ENCODE data around the gene MON1B.
A peak's percentile ranks its signal among the peaks of the same experiment; 100 is the strongest.
"Not testable (repeated sequence)": the region's sequence is repeated elsewhere in the genome, so short reads cannot be mapped to it uniquely, and the experiment has no call there.

Gene MON1B

DNA sequence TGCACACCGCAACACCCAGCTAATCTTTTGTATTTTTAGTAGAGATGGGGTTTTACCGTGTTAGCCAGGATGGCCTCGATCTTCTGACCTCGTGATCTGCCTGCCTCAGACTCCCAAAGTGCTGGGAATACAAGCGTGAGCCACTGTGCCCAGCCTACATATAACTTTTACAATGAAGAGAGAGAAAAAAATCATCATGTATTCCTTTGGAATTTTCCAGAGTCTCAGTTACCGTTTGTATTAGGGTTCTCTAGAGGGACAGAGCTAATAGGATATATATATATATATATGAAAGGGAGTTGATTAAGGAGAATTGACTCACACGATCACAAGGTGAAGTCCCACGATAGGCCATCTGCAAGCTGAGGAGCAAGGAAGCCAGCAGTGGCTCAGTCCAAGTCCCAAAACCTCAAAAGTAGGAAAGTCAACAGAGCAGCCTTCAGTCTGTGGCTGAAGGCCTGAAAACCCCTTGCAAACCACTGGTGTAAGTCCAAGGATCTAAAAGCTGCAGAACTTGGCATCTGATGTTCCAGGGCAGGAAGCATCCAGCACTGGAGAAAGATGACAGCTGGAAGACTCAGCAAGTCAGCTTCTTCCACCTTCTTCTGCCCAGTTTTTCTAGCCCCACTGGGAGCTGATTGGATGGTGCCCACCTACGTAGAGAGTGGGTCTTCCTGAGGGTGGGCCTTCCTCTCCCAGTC, 25.3 kb upstream of the MON1B start:
- DNase-seq; CTCF ChIA-PET; H3K36me3 ChIP-seq (ENCODE audit: control insufficient read depth in 4 of 4, insufficient read depth in 4 of 4, low read length in 3 of 4); POLR2A ChIA-PET; H3K9me3 ChIP-seq (ENCODE audit: control extremely low read depth in 1 of 5, control insufficient read depth in 4 of 5, insufficient read depth in 2 of 5, low read depth in 1 of 5, low read length in 4 of 5); H3K4me1 ChIP-seq (ENCODE audit: control extremely low read depth in 1 of 4, control insufficient read depth in 4 of 4, insufficient read depth in 4 of 4, low read length in 3 of 4); H3K27ac ChIP-seq (ENCODE audit: insufficient read depth in 1 of 2, low read depth in 1 of 2, low read length in 2 of 2, poor library complexity in 1 of 2, severe bottlenecking in 2 of 2); H3K4me3 ChIP-seq (ENCODE audit: control insufficient read depth in 1 of 7, extremely low read depth in 1 of 7, insufficient read depth in 4 of 7, low read depth in 2 of 7, low read length in 6 of 7): not testable (repeated sequence)
- H3K27me3 ChIP-seq (replicated peaks in 2 of 5; ENCODE audit: control insufficient read depth in 4 of 5, insufficient read depth in 5 of 5, low read length in 4 of 5) = peaks cover 0 to 11% (median 4%) of the 10 kb centered on the region in 5 experiments
- 92% methylated on average over 5 of the region's 9 CpGs for WGBS (ENCODE audit: insufficient coverage)

DNA sequence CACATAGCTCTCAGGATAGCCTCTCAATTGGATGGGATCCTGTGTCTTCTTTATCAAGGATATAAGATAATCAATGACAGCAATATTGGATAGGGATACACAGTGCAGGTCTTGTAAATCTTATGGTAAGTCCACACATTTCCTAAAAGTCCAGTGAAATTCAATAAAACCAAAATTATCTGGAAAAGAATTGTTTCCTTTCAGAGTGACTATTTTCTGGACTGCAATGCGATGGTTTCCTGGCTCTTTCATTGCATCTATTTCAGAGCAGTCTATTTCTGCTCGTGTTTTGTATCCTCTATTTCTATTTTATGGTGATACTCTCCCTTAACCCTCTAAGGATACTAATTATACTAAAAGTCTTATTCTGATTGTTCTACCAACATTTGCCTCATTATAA, 24.3 kb upstream of the MON1B start:
- CTCF ChIA-PET = no interaction called here
- H3K27ac ChIP-seq (ENCODE audit: insufficient read depth in 1 of 2, low read depth in 1 of 2, low read length in 2 of 2, poor library complexity in 1 of 2, severe bottlenecking in 2 of 2) = no peak overlapping the region
- WGBS (ENCODE audit: insufficient coverage) = 89% methylated on average over 2 of the region's 2 CpGs
- no peaks in the 10 kb centered on the region for H3K9me3 ChIP-seq (ENCODE audit: control extremely low read depth in 1 of 5, control insufficient read depth in 4 of 5, insufficient read depth in 2 of 5, low read depth in 1 of 5, low read length in 4 of 5)
- POLR2A ChIA-PET = no interaction called here
- H3K36me3 ChIP-seq (ENCODE audit: control insufficient read depth in 4 of 4, insufficient read depth in 4 of 4, low read length in 3 of 4) = no peaks in the 10 kb centered on the region
- no peak overlapping the region for H3K4me3 ChIP-seq (ENCODE audit: control insufficient read depth in 1 of 7, extremely low read depth in 1 of 7, insufficient read depth in 4 of 7, low read depth in 2 of 7, low read length in 6 of 7)
- no peak for DNase-seq
- peaks cover 0 to 3% (median 0%) of the 10 kb centered on the region in 4 experiments for H3K4me1 ChIP-seq (ENCODE audit: control extremely low read depth in 1 of 4, control insufficient read depth in 4 of 4, insufficient read depth in 4 of 4, low read length in 3 of 4)
- peaks cover 0 to 14% (median 4%) of the 10 kb centered on the region in 5 experiments for H3K27me3 ChIP-seq (replicated peaks in 2 of 5; ENCODE audit: control insufficient read depth in 4 of 5, insufficient read depth in 5 of 5, low read length in 4 of 5)

DNA sequence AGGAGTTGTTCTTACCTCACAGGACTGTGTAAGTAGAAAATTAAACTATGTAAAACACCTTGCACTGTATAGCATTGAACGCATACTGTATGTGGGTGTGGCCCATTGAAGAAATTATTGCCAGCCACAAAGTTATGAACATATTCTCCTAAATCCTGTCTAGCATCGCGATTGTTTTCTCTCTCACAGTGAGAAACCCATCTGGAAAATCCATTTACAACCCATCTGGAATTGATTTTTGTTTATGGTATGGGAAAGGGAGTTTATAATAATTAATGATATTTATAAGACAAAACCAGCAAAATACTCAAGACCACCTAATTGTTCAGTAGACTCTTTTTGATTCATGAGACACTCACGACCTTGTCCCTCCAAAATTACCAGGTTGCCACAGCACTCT, 22.1 kb upstream of the MON1B start:
- POLR2A ChIA-PET = no interaction called here
- Histone ChIP-seq H3K4me1 (ENCODE audit: control extremely low read depth in 1 of 4, control insufficient read depth in 4 of 4, insufficient read depth in 4 of 4, low read length in 3 of 4) (peaks cover 0 to 3% (median 0%) of the 10 kb centered on the region in 4 experiments), H3K27ac (ENCODE audit: insufficient read depth in 1 of 2, low read depth in 1 of 2, low read length in 2 of 2, poor library complexity in 1 of 2, severe bottlenecking in 2 of 2) (no peak overlapping the region), H3K9me3 (ENCODE audit: control extremely low read depth in 1 of 5, control insufficient read depth in 4 of 5, insufficient read depth in 2 of 5, low read depth in 1 of 5, low read length in 4 of 5) (no peaks in the 10 kb centered on the region), H3K4me3 (ENCODE audit: control insufficient read depth in 1 of 7, extremely low read depth in 1 of 7, insufficient read depth in 4 of 7, low read depth in 2 of 7, low read length in 6 of 7) (no peak overlapping the region), H3K27me3 (replicated peaks in 2 of 5; ENCODE audit: control insufficient read depth in 4 of 5, insufficient read depth in 5 of 5, low read length in 4 of 5) (peaks cover 0 to 12% (median 2%) of the 10 kb centered on the region in 5 experiments), H3K36me3 (ENCODE audit: control insufficient read depth in 4 of 4, insufficient read depth in 4 of 4, low read length in 3 of 4) (no peaks in the 10 kb centered on the region)
- CTCF ChIA-PET = no interaction called here
- no peak for DNase-seq
- WGBS (ENCODE audit: insufficient coverage) = 40% methylated on average over 1 of the region's 4 CpGs

DNA sequence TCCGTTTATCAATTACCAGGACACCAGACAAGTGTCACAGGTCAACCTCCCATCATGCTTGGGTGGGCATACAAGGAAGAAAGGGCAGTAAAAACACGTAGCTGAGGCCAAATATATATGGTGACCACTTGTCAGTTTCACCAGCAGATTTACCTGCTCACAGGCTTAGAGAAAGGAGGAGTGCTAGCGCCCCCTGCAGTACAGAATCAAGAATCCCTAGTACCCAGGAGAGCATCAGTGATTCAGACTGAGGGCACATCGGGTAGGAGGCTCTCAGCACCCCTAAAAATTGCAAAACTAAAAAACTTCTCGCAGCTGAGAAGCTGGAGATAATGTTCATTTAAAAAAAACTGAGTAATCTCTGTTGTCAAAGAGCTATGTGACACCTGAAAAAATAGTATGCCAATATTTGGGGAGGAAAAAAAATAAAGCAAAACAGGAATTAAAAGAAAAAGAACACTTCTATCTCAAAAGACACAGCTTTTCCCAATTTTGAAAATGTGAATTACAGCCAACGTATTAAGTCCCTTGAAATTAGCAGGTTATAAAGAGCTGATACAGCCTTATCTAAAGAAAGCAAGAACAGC, 21.2 kb upstream of the MON1B start:
- H3K4me3 ChIP-seq (ENCODE audit: control insufficient read depth in 1 of 7, extremely low read depth in 1 of 7, insufficient read depth in 4 of 7, low read depth in 2 of 7, low read length in 6 of 7) = no peak overlapping the region
- WGBS (ENCODE audit: insufficient coverage) = 0% methylated on average over 2 of the region's 6 CpGs
- DNase-seq = peak; percentile 40 to 66 (median 62)
- H3K4me1 ChIP-seq (ENCODE audit: control extremely low read depth in 1 of 4, control insufficient read depth in 4 of 4, insufficient read depth in 4 of 4, low read length in 3 of 4) = peaks cover 0 to 3% (median 0%) of the 10 kb centered on the region in 4 experiments
- H3K27me3 ChIP-seq (replicated peaks in 2 of 5; ENCODE audit: control insufficient read depth in 4 of 5, insufficient read depth in 5 of 5, low read length in 4 of 5) = peaks cover 0 to 12% (median 2%) of the 10 kb centered on the region in 5 experiments
- CTCF ChIA-PET = interaction anchor here (1.0 to 3.1 kb wide), 5 partner anchors 9 to 1369 kb away, joined by 3 to 14 read pairs (median 8); no protein-coding TSS in a partner anchor
- H3K27ac ChIP-seq (ENCODE audit: insufficient read depth in 1 of 2, low read depth in 1 of 2, low read length in 2 of 2, poor library complexity in 1 of 2, severe bottlenecking in 2 of 2) = no peak overlapping the region
- H3K36me3 ChIP-seq (ENCODE audit: control insufficient read depth in 4 of 4, insufficient read depth in 4 of 4, low read length in 3 of 4) = no peaks in the 10 kb centered on the region
- no peaks in the 10 kb centered on the region for H3K9me3 ChIP-seq (ENCODE audit: control extremely low read depth in 1 of 5, control insufficient read depth in 4 of 5, insufficient read depth in 2 of 5, low read depth in 1 of 5, low read length in 4 of 5)
- POLR2A ChIA-PET = no interaction called here

DNA sequence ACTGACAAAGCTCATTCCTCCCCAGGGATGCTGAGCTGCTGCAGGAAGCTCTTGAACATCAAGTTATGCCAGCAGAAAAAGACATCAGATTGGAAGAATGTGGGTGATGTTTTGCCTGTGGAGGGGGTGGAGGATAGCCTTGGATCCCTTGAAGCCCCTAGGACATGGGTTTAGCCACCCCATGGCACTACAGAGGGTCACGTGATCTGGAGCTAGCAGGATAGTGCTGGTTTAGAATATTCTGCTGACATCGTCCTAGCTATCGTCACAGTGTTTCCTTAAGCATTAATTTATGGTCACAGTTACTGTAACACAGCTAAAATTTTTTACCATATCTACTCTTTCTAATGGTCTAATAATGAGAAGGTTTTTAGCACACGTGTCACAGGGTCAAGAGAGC, 20.2 kb upstream of the MON1B start:
- CTCF ChIA-PET = interaction anchor here (0.8 to 3.1 kb wide), 11 partner anchors 7 to 1699 kb away, joined by 3 to 14 read pairs (median 5); no protein-coding TSS in a partner anchor
- Histone ChIP-seq H3K27me3 (replicated peaks in 2 of 5; ENCODE audit: control insufficient read depth in 4 of 5, insufficient read depth in 5 of 5, low read length in 4 of 5) (peaks cover 0 to 12% (median 2%) of the 10 kb centered on the region in 5 experiments), H3K4me1 (ENCODE audit: control extremely low read depth in 1 of 4, control insufficient read depth in 4 of 4, insufficient read depth in 4 of 4, low read length in 3 of 4) (no peaks in the 10 kb centered on the region), H3K9me3 (ENCODE audit: control extremely low read depth in 1 of 5, control insufficient read depth in 4 of 5, insufficient read depth in 2 of 5, low read depth in 1 of 5, low read length in 4 of 5) (no peaks in the 10 kb centered on the region), H3K4me3 (ENCODE audit: control insufficient read depth in 1 of 7, extremely low read depth in 1 of 7, insufficient read depth in 4 of 7, low read depth in 2 of 7, low read length in 6 of 7) (no peak overlapping the region), H3K27ac (ENCODE audit: insufficient read depth in 1 of 2, low read depth in 1 of 2, low read length in 2 of 2, poor library complexity in 1 of 2, severe bottlenecking in 2 of 2) (no peak overlapping the region), H3K36me3 (ENCODE audit: control insufficient read depth in 4 of 4, insufficient read depth in 4 of 4, low read length in 3 of 4) (no peaks in the 10 kb centered on the region)
- POLR2A ChIA-PET = no interaction called here
- 100% methylated on average over 1 of the region's 4 CpGs for WGBS (ENCODE audit: insufficient coverage)
- no peak for DNase-seq

DNA sequence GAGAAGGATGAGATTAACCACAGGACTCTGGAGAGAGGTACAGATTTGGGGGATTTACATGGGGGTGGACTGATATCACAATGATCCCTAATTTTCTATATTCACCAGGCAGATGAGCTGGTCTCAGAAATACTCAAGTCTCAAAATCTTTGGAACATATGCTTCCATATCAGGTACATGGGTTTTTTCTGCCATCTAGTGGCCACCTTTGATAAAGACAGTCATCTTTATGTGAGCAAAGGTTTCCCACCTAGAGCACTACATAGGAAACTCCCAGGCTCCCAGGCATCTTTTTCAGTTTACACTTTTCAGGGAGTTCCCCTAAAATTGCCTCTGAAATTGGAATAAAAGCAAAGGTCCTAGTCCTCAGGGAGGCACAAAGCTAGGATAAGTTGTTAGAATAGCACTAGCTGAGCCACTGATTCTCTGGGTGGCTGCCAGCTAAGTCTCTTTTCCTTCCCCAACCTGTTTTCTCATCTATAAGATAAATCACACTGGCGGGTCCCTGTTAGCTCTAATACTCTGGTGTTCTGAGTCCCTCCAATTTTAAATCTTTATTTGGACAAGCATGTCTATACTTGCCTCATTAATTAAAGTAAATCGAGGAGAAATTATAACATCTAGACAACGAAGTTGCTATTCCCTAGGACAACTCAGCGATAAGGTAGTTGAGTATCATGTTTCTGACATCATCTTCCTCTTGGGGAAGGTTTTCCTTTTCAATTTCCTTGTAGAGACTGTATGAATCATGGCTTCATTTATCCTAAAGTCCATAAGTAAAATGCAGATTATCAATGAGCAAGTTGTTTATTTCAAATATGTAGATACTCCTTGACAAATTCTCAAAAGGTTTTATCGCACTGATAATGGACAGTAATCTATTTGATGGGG, 19.0 kb upstream of the MON1B start:
- Histone ChIP-seq H3K36me3 (ENCODE audit: control insufficient read depth in 4 of 4, insufficient read depth in 4 of 4, low read length in 3 of 4) (no peaks in the 10 kb centered on the region), H3K9me3 (ENCODE audit: control extremely low read depth in 1 of 5, control insufficient read depth in 4 of 5, insufficient read depth in 2 of 5, low read depth in 1 of 5, low read length in 4 of 5) (no peaks in the 10 kb centered on the region), H3K4me1 (ENCODE audit: control extremely low read depth in 1 of 4, control insufficient read depth in 4 of 4, insufficient read depth in 4 of 4, low read length in 3 of 4) (no peaks in the 10 kb centered on the region), H3K27ac (ENCODE audit: insufficient read depth in 1 of 2, low read depth in 1 of 2, low read length in 2 of 2, poor library complexity in 1 of 2, severe bottlenecking in 2 of 2) (no peak overlapping the region), H3K27me3 (replicated peaks in 2 of 5; ENCODE audit: control insufficient read depth in 4 of 5, insufficient read depth in 5 of 5, low read length in 4 of 5) (peaks cover 0 to 17% (median 5%) of the 10 kb centered on the region in 5 experiments), H3K4me3 (ENCODE audit: control insufficient read depth in 1 of 7, extremely low read depth in 1 of 7, insufficient read depth in 4 of 7, low read depth in 2 of 7, low read length in 6 of 7) (no peak overlapping the region)
- 68% methylated on average over 4 of the region's 5 CpGs for WGBS (ENCODE audit: insufficient coverage)
- ChIA-PET CTCF (interaction anchor here (0.8 to 3.1 kb wide), 12 partner anchors 8 to 1391 kb away, joined by 3 to 14 read pairs (median 5); no protein-coding TSS in a partner anchor), POLR2A (no interaction called here)
- DNase-seq = peak; percentile 42 to 67 (median 57)
